Glutamatergic neuron (in vitro differentiated cells): ENCODE results near the gene SWAP70. TPM values are rescaled to one million over a fixed set of nuclear protein-coding genes. Genes with fewer than 3 reads are reported as not detected.

Experiments used
- DNase-seq: peaks from one replicate; pipeline ENCODE4 v3.0.0; 2022
- H3K27ac Mint-ChIP-seq: one replicate; pipeline ENCODE4 v1.8.0; 2020; ENCODE audit warnings: mild to moderate bottlenecking, mixed read lengths, inconsistent platforms; ENCODE audit not compliant: unreplicated experiment
- H3K27me3 Mint-ChIP-seq: one replicate; pipeline ENCODE4 v1.8.0; 2020; ENCODE audit warnings: mild to moderate bottlenecking, moderate library complexity, mixed read lengths, inconsistent platforms; ENCODE audit not compliant: unreplicated experiment
- H3K36me3 Mint-ChIP-seq: one replicate; pipeline ENCODE4 v1.8.0; 2020; ENCODE audit warnings: mild to moderate bottlenecking, mixed read lengths, inconsistent platforms; ENCODE audit not compliant: unreplicated experiment
- H3K4me1 Mint-ChIP-seq: one replicate; pipeline ENCODE4 v1.8.0; 2020; ENCODE audit warnings: mild to moderate bottlenecking, low read depth, mixed read lengths, inconsistent platforms; ENCODE audit not compliant: unreplicated experiment
- H3K4me3 Mint-ChIP-seq: one replicate; pipeline ENCODE4 v1.8.0; 2020; ENCODE audit warnings: mild to moderate bottlenecking, mixed read lengths, inconsistent platforms; ENCODE audit not compliant: unreplicated experiment
- H3K9me3 Mint-ChIP-seq: one replicate; pipeline ENCODE4 v1.8.0; 2020; ENCODE audit warnings: mild to moderate bottlenecking, moderate library complexity, mixed read lengths, inconsistent platforms; ENCODE audit not compliant: unreplicated experiment
- total RNA-seq: library from RNA; stranded (reverse); fragmentation: NEBNext Ultra II Directional; extraction: Animal tissue kit (Norgen Biotek cat#: 25700); gene quantifications from one replicate; pipeline ENCODE4 v1.2.1, GENCODE V29; 2021; ENCODE audit not compliant: unreplicated experiment
- TF ChIP-seq, protein P1 (sequence below): fragments of 200-600 bp; sonication (generic); IDR thresholded peaks from one replicate; pipeline ENCODE4 v1.5.0; 2021; ENCODE audit not compliant: partially characterized antibody, unreplicated experiment

Gene SWAP70
- total RNA-seq, 1 donor from 2014 or later = 8.7 TPM

DNA sequence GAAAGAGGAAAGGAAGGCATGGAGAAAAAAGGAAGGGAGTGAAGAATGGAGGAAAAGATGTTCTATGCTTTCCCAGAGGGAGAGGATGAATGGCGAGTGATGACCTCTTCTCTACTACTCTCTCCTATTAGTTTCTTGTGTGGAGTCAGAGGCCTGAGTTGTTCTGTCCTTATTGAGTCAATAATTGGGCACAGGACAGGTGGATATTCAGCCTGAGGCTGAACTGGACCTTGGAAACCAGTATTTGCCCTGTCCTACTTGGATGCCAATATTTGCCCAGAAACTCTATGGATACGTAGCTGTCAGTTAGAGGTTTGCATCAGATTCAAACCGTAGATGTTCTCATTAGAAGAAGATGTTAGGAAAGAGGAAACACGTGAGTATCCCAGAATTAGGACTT, 17.6 kb upstream of the SWAP70 start:
- TF ChIP-seq, protein P1, sequence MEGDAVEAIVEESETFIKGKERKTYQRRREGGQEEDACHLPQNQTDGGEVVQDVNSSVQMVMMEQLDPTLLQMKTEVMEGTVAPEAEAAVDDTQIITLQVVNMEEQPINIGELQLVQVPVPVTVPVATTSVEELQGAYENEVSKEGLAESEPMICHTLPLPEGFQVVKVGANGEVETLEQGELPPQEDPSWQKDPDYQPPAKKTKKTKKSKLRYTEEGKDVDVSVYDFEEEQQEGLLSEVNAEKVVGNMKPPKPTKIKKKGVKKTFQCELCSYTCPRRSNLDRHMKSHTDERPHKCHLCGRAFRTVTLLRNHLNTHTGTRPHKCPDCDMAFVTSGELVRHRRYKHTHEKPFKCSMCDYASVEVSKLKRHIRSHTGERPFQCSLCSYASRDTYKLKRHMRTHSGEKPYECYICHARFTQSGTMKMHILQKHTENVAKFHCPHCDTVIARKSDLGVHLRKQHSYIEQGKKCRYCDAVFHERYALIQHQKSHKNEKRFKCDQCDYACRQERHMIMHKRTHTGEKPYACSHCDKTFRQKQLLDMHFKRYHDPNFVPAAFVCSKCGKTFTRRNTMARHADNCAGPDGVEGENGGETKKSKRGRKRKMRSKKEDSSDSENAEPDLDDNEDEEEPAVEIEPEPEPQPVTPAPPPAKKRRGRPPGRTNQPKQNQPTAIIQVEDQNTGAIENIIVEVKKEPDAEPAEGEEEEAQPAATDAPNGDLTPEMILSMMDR = no peak
- no peaks in the 10 kb centered on the region for H3K27me3 Mint-ChIP-seq
- no peaks in the 10 kb centered on the region for H3K4me1 Mint-ChIP-seq
- DNase-seq = no peak
- no peaks in the 10 kb centered on the region for H3K9me3 Mint-ChIP-seq
- no peak overlapping the region for H3K4me3 Mint-ChIP-seq
- no peaks in the 10 kb centered on the region for H3K36me3 Mint-ChIP-seq
- H3K27ac Mint-ChIP-seq = no peak overlapping the region

DNA sequence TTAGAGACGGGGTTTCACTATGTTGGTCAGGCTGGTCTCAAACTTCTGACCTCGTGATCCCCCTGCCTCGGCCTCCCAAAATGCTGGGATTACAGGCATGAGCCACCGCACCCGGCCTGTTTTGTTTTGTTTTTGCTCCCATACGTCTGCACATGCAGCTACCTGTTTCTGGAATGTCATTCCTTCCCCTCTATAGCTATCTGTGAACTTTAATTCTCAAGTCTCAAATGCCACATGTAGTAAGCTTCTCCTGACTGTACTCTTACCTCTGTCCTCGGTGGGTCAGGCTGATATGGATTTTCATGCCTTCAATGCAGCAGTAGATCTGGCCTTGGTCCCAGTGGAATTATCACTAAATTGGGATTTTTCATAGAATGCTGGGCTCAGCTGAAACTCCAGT, 12.4 kb upstream of the SWAP70 start:
- no peak for DNase-seq
- H3K36me3 Mint-ChIP-seq = no peaks in the 10 kb centered on the region
- H3K27me3 Mint-ChIP-seq = no peaks in the 10 kb centered on the region
- H3K27ac Mint-ChIP-seq = no peak overlapping the region
- TF ChIP-seq, protein P1 = no peak
- no peak overlapping the region for H3K4me3 Mint-ChIP-seq
- no peaks in the 10 kb centered on the region for H3K9me3 Mint-ChIP-seq
- no peaks in the 10 kb centered on the region for H3K4me1 Mint-ChIP-seq

DNA sequence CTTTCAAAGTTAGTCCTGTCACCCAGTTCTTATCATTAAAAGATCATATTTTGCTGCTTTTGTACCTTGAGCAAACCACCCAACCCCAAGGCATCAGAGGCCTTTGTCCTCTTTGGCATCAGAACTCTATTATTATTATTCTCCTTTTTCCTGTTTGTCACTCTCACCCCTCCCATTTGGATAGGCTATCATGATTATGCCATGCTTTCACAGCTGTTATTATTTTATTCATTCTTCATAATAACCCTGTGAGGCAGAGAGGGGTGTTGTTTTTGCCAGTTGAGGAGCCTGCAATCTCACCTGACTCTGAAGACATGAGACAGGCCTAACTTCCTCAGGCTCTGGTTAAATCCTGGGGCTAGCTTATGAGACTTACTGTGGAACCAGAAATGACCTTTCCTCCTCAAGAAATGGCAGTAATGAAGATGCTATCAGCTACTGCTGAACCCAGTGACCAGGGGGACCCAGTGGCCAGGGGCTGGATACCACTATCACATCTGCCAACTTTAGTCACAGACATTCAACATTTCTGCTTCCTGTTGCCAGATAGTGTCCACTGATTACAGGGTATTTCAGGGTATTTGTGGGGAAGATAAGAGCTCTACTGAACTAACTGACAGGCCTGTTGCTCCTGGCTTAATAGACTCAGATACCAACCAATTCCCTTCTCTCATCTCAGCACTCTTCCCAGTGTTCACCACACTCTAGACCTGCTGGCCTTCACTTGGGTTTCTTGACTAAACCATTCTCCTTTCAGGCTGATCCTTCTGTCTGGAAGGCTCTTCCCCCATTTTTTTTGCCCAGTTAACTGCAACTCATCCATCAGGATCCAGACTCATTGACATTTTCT, 11.8 kb upstream of the SWAP70 start:
- Mint-ChIP-seq H3K27ac (no peak overlapping the region), H3K9me3 (no peaks in the 10 kb centered on the region), H3K4me1 (no peaks in the 10 kb centered on the region), H3K27me3 (no peaks in the 10 kb centered on the region), H3K36me3 (no peaks in the 10 kb centered on the region), H3K4me3 (no peak overlapping the region)
- no peak for DNase-seq
- TF ChIP-seq, protein P1 = no peak

DNA sequence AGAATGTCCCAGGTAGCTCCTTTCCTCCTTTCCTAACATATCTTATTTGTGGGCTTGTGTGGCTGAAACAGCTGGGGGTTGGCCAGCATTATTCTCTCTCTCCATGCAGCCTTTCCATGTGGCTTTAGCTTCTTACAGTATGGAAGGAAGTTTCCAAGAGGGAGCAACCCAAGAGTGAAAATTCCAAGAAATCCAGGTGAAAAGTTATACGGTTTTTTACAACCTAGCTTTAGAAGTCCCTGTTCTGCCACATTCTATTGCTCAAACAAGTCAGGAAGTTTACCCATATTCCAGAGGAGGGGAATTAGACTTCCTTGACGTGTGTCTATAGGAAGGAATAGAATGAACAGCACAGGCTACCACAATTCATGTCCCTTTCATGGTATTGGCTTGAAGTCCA, 10.0 kb upstream of the SWAP70 start:
- DNase-seq = no peak
- Mint-ChIP-seq H3K4me1 (no peaks in the 10 kb centered on the region), H3K27me3 (no peaks in the 10 kb centered on the region), H3K9me3 (no peaks in the 10 kb centered on the region), H3K27ac (no peak overlapping the region), H3K4me3 (no peak overlapping the region), H3K36me3 (no peaks in the 10 kb centered on the region)
- TF ChIP-seq, protein P1 = no peak

DNA sequence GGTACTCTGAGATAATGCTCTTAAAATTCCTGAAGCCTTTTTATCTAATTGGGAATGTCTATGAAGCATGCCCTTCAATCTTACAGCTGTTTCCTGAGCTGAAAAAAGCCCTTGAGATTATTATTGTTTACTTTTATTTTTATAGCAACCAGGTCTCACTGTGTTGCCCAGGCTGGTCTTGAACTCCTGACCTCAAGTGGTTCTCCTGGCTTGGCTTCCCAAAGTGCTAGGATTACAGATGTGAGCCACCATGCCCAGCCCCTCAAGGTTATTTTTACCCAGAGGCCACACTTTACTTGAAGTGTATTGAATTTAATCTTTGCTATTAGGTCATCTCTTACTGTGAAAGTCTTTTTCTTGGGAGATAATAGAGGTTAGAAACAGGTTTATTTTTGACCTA, 7.0 kb upstream of the SWAP70 start:
- no peak overlapping the region for H3K4me3 Mint-ChIP-seq
- H3K36me3 Mint-ChIP-seq = no peaks in the 10 kb centered on the region
- H3K27ac Mint-ChIP-seq = no peak overlapping the region
- H3K4me1 Mint-ChIP-seq = no peaks in the 10 kb centered on the region
- TF ChIP-seq, protein P1 = no peak
- no peak for DNase-seq
- no peaks in the 10 kb centered on the region for H3K9me3 Mint-ChIP-seq
- no peaks in the 10 kb centered on the region for H3K27me3 Mint-ChIP-seq
